ENCODE measurements around the gene DACT2. TPM values are rescaled to one million over a fixed set of nuclear protein-coding genes. Genes with fewer than 3 reads are reported as not detected.

The DACT2 gene
- total and polyA plus RNA-seq, 2 donors (not counting 1 experiment from before 2014, with no cell fraction given), result not detected

- Histone ChIP-seq H3K9me3 (ENCODE audit: control insufficient read depth, insufficient read depth, low read depth, low read length) (no peaks in the 10 kb centered on the region), H3K27ac (ENCODE audit: insufficient read depth, low read length) (no peak overlapping the region), H2AFZ (ENCODE audit: low read length) (no peak overlapping the region), H3K9ac (ENCODE audit: insufficient read depth, low read length) (no peak overlapping the region), H3K79me2 (ENCODE audit: control insufficient read depth, insufficient read depth, low read length) (no peaks in the 10 kb centered on the region), H4K20me1 (ENCODE audit: control insufficient read depth, extremely low read depth, insufficient read depth, low read length) (no peaks in the 10 kb centered on the region), H3K4me2 (ENCODE audit: extremely low read depth, insufficient read depth, low read length) (no peak overlapping the region), H3K36me3 (ENCODE audit: control insufficient read depth, insufficient read depth, low read length) (no peaks in the 10 kb centered on the region), H3K4me3 (replicated peaks in 1 of 4; ENCODE audit: control extremely low read depth in 1 of 4, insufficient read depth in 1 of 4, low read depth in 3 of 4, low read length in 4 of 4) (no peak overlapping the region), H3K27me3 (ENCODE audit: control insufficient read depth, insufficient read depth, low read length) (no peaks in the 10 kb centered on the region), H3K4me1 (ENCODE audit: control insufficient read depth, extremely low read depth, insufficient read depth, low read length) (no peaks in the 10 kb centered on the region)
- no peak for DNase-seq (ENCODE audit: low read depth in 2 of 2)
- TF ChIP-seq CTCF (conservative IDR thresholded peaks at IDR 0.05 in 1 of 2, IDR thresholded peaks at IDR 0.05 in 1 of 2; ENCODE audit: low read depth in 1 of 2, low read length in 2 of 2) (no peak), EZH2 (IDR thresholded peaks at IDR 0.05; ENCODE audit: low read length, missing control alignments) (no peak)
Observed at GRCh38 chr6:168277274-168277669, 42.3 kb downstream of the DACT2 start.

GRCh38 chr6:168276576-168277273 is 42.9 kb downstream of the DACT2 start:
- Histone ChIP-seq H3K4me1 (ENCODE audit: control insufficient read depth, extremely low read depth, insufficient read depth, low read length) (no peaks in the 10 kb centered on the region), H4K20me1 (ENCODE audit: control insufficient read depth, extremely low read depth, insufficient read depth, low read length) (no peaks in the 10 kb centered on the region), H2AFZ (ENCODE audit: low read length) (no peak overlapping the region), H3K79me2 (ENCODE audit: control insufficient read depth, insufficient read depth, low read length) (no peaks in the 10 kb centered on the region), H3K9me3 (ENCODE audit: control insufficient read depth, insufficient read depth, low read depth, low read length) (no peaks in the 10 kb centered on the region), H3K27me3 (ENCODE audit: control insufficient read depth, insufficient read depth, low read length) (no peaks in the 10 kb centered on the region), H3K4me3 (replicated peaks in 1 of 4; ENCODE audit: control extremely low read depth in 1 of 4, insufficient read depth in 1 of 4, low read depth in 3 of 4, low read length in 4 of 4) (no peak overlapping the region), H3K4me2 (ENCODE audit: extremely low read depth, insufficient read depth, low read length) (no peak overlapping the region), H3K9ac (ENCODE audit: insufficient read depth, low read length) (no peak overlapping the region), H3K27ac (ENCODE audit: insufficient read depth, low read length) (no peak overlapping the region), H3K36me3 (ENCODE audit: control insufficient read depth, insufficient read depth, low read length) (no peaks in the 10 kb centered on the region)
- no peak for DNase-seq (ENCODE audit: low read depth in 2 of 2)
- TF ChIP-seq CTCF (conservative IDR thresholded peaks at IDR 0.05 in 1 of 2, IDR thresholded peaks at IDR 0.05 in 1 of 2; ENCODE audit: low read depth in 1 of 2, low read length in 2 of 2) (no peak), EZH2 (IDR thresholded peaks at IDR 0.05; ENCODE audit: low read length, missing control alignments) (no peak)

DNA sequence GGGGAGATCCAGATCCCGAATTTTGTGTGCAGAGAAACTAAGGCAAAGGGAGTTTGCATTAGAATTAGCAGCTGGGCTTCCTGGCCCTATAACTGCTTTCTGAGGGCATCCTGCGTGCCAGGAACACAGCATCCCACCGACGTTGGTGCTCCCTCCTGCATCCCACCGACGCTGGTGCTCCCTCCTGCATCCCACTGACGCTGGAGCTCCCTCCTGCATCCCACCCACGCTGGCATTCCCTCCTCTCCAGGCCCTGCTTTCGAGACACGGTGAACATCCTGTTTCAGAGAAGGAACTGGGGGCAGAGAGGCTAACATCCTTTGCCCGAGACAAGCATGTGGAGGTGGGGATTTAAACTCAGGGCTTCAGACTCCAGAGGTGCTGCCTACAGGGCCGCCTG is 44.4 kb downstream of the DACT2 start:
- no peak overlapping the region for H3K27ac ChIP-seq (ENCODE audit: insufficient read depth, low read length)
- no peak overlapping the region for H3K4me3 ChIP-seq (replicated peaks in 1 of 4; ENCODE audit: control extremely low read depth in 1 of 4, insufficient read depth in 1 of 4, low read depth in 3 of 4, low read length in 4 of 4)
- H2AFZ ChIP-seq (ENCODE audit: low read length), result no peak overlapping the region
- no peak overlapping the region for H3K4me2 ChIP-seq (ENCODE audit: extremely low read depth, insufficient read depth, low read length)
- no peaks in the 10 kb centered on the region for H3K36me3 ChIP-seq (ENCODE audit: control insufficient read depth, insufficient read depth, low read length)
- no peak for DNase-seq (ENCODE audit: low read depth in 2 of 2)
- H4K20me1 ChIP-seq (ENCODE audit: control insufficient read depth, extremely low read depth, insufficient read depth, low read length), result no peaks in the 10 kb centered on the region
- no peak overlapping the region for H3K9ac ChIP-seq (ENCODE audit: insufficient read depth, low read length)
- H3K27me3 ChIP-seq (ENCODE audit: control insufficient read depth, insufficient read depth, low read length), result no peaks in the 10 kb centered on the region
- TF ChIP-seq CTCF (conservative IDR thresholded peaks at IDR 0.05 in 1 of 2, IDR thresholded peaks at IDR 0.05 in 1 of 2; ENCODE audit: low read depth in 1 of 2, low read length in 2 of 2) (no peak), EZH2 (IDR thresholded peaks at IDR 0.05; ENCODE audit: low read length, missing control alignments) (no peak)
- no peaks in the 10 kb centered on the region for H3K79me2 ChIP-seq (ENCODE audit: control insufficient read depth, insufficient read depth, low read length)
- H3K4me1 ChIP-seq (ENCODE audit: control insufficient read depth, extremely low read depth, insufficient read depth, low read length), result no peaks in the 10 kb centered on the region
- H3K9me3 ChIP-seq (ENCODE audit: control insufficient read depth, insufficient read depth, low read depth, low read length), result no peaks in the 10 kb centered on the region
